NCI-H1105 treated with DMSO at 0.1 percent for 48 hours (cell line): Measurements from ENCODE around the gene RAB17.
"Not testable (repeated sequence)": the region's sequence is repeated elsewhere in the genome, so short reads cannot be mapped to it uniquely, and the experiment has no call there.

Experiments
- DNase-seq: peaks from one replicate; lab custom pipeline; 2025; lab: John Stamatoyannopoulos, UW

The RAB17 gene

GRCh38 chr2:237624565-237624964, 34.0 kb upstream of the RAB17 start:
- no peak for DNase-seq

GRCh38 chr2:237623428-237624403, 33.2 kb upstream of the RAB17 start:
- no peak for DNase-seq

GRCh38 chr2:237618449-237618848, 27.9 kb upstream of the RAB17 start:
- DNase-seq = no peak

DNA sequence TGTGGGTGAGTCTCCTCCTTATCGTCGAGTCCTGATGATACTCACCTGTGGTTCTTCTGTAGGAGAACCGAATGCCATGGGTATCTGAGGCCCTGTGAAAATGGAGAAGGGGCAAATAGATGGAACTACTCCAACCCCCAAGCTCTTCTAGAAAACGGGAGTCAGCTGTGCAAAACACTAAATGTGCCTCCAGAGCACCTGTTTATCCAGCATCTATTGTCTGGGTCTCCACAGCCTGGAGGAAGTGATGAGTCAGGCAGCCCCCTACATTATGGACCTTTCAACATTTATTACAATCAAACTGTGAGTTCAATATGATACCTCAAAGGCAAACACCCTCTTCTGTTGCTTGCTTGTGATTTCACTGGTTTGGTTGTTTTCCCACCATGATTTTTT, 27.1 kb upstream of the RAB17 start:
- no peak for DNase-seq

GRCh38 chr2:237616734-237617586, 26.4 kb upstream of the RAB17 start:
- no peak for DNase-seq

DNA sequence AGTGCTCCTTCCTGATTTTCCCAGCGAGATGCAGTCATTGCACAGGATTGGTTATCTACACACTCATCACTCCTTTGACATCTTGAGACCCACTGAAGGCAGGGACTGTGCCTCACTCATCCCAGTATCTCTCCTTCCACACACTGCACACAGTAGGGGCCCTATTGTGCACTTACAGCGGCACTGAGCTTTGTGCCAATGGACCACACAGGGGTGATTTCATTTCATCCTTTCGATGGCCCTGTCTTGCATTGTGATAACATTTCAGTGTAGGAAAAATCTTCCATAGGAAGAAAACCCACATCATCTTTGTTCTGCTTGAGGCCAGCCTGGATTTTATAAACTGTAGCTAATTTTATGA, 25.8 kb upstream of the RAB17 start:
- no peak for DNase-seq

- no peak for DNase-seq
These were observed 25.2 kb upstream of the RAB17 start for GRCh38 chr2:237615631-237616249.

DNA sequence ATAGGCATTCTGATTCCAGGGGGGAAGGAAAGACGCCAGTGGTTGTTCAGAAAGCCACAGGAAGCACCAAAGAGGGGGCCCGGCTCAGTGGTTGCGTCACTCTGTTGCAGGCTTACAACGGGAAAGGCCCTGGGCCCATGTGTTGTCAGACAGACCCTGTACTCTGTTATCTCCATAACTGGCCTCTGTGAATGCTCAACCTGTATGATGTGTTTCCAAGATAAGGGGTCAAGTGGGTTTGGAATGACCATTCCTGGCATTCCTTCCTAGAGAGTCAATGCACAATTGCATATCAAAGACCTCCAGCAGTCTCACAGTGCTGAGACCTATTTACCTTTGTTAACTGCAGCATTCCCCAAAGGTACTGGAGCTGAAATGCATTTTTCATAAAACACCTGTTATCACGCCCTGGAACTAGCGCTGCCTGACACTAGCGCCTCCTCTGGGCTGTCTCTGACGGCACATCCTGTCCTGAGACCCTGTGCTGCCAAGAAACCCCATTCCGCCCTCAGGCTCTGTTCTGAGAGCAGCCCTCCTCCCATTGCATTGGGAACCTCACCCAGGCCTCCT, 23.7 kb upstream of the RAB17 start:
- peak; percentile 37 for DNase-seq

DNA sequence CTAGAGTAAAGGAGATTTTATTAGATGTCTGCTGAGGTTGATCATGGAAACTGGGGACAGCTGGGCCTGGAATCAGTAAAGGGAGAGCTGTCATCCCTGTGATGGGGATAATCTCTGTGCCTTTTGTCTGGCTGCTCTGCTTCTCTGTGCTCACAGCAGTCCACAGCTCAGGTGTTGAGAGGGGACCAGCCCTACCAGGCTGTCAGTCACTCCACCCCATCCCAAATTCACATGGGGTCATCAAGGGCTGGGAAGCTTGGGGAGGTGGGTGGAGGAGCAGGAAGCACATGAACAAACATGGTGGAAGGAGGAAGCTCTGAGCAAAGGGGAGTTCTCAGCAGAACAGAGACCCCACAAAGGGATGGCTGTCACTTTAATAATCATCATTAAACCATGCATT, 23.1 kb upstream of the RAB17 start:
- no peak for DNase-seq

GRCh38 chr2:237612527-237613357, 22.2 kb upstream of the RAB17 start:
- no peak for DNase-seq

- DNase-seq = not testable (repeated sequence)
These were observed 16.0 kb upstream of the RAB17 start for GRCh38 chr2:237606522-237606921.

- no peak for DNase-seq
These were observed 14.4 kb upstream of the RAB17 start for GRCh38 chr2:237604960-237605359.

DNA sequence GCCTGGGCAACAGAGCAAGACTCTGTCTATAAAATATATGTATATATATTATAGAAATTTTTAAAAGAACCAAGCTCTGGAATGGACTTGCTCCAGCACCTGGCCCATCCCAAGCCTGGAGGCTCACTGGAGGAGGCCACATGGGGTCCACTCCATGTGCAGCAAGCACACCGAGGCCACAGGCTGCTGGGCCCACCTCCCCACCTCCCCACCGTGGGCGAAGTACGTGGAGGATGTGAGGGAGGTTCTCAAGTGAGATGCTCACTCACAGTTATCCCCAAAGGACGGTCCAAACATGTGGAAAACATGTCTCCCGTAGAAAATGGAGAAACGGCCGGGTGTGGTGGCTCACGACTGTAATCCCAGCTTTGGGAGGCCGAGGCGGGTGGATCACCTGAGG, 13.9 kb upstream of the RAB17 start:
- no peak for DNase-seq

DNA sequence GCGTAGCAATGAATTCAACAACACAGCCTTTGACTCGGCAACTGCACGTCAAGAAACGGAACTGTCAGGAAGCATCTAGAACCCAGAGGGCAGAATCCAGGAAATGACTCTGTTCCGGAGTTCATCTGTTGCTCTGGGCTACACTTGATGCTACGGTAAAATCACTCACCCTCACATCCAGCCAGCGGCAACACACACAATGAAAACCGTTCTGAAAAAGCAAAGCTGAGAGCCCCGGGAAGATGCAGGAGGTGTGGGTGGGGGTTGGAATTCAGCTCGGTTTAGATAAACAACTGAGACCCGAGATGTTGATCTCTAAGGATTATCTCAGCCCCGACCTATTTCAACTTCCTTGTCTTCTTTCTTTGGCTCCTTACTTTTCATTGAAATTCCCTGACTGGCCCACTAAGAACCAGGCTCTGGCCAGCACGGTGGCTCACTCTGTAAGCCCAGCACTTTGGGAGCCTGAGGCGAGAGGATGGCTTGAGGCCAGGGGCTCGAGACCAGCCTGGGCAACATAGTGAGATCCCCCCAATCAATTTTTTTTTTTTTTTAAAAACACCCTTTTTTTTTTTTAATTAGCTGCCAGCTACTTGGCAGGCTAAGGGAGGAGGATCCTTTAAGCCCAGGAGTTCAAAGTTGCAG, 13.3 kb upstream of the RAB17 start:
- no peak for DNase-seq

DNA sequence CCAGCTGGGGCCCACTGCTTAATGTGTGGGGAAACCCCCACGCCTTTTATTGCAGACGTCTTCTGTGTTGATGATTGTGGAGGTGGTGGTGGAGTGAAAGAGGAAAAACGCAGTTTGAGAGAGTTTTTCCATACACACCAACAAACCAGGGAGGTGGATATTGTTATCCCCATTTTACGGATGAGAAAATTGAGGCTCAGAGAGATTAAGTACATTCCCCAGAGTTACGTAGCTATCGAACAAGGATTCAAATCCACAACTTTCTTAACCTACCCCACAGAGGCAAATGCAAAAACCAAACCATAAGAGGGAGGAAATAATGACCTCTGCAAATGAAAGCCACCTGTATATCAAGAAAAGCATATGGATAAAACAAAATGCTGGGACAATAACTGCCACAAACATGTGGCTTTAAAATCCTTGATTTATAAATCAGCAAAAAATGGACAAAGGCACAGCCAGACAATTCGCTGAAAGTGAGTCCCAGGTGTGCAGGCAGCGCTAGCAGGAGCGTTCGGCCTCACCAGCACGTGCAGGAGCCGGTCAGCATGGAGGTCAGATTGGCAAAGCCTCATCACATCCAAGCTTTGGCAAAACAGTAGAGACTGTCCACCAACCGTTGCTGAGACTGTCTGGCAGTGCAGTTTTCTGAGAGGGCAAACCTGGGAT, 12.6 kb upstream of the RAB17 start:
- no peak for DNase-seq

- no peak for DNase-seq
These were observed 11.9 kb upstream of the RAB17 start for GRCh38 chr2:237602409-237602808.

DNA sequence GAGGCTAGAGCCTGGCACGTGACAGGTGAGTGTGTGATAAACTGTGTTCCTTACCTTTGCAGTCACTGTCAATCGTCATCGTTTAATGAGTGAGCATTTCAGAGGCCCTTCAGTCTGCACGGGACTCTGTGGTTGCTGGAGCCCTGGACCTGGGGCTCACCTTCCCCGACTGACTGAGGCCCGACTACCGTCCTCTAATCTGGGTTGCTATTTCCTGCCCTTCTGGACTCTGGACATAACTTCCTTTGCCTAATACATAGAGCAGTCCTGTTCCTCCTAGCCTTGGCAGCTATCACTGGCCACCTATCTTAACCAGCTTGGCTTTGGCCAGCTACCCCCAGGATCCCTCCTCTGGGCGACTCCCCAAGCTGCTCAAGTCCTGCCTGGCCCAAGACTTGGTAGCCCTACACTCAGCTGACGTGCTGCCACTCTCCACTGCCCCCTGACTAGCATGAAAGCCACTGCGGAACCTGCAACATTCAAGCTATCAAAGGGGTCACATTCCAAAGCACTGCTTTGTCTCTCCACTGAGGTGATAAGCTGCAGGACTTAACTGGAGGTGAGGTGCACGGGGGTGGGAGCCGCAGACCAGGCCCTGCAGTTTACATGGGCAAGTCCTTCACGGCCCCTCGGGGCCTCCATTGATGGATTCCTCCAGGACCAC, 11.1 kb upstream of the RAB17 start:
- no peak for DNase-seq

- DNase-seq = no peak
These were observed 9.8 kb upstream of the RAB17 start for GRCh38 chr2:237600205-237600846.

DNA sequence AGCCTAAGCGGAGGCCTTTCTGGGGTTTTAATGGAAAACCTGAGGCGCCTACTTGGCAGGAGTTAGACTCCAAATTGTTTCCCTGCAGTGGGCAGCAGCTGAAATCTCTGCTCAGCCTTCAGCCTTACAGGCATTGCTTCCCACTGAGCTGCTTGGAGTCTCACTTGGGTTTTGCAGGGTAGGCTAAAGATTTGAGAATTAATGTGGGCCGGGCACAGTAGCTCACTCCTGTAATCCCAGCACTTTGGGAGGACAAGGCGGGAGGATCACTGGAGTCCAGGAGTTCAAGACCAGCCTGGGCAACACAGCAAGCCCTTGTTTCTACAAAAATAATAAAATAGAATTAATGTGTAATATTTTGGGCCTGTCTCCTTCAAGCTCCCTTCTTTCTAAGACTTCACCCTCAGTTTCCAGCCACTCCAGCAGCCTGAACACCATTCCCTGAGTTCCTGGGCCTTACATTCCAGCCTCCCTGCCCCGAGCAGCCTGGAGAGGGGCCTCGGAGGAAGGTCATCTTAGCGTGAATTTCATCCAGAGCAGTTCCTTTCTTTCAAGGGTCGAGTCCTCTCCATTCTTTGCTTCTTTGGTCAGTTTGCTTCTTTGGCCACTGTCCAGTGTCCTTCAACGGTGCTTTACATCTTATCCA, 9.1 kb upstream of the RAB17 start:
- no peak for DNase-seq
